ENCODE results near the gene C4orf17.
"Not testable (repeated sequence)": the region's sequence is repeated elsewhere in the genome, so short reads cannot be mapped to it uniquely, and the experiment has no call there.

C4orf17 gene

GRCh38 chr4:99510721-99511120 is at the start of gene C4orf17:
TSS of gene C4orf17 (plus strand) at chr4:99511021. CDS start at chr4:99513082, 2,061 bp downstream.
- DNase-seq (ENCODE audit: extremely low spot score, insufficient read length, low read depth) (no peak), FAIRE-seq (no peak)

GRCh38 chr4:99461623-99462401 is 49.0 kb upstream of the C4orf17 start:
- FAIRE-seq: no peak
- no peak for DNase-seq (ENCODE audit: extremely low spot score, insufficient read length, low read depth)

DNA sequence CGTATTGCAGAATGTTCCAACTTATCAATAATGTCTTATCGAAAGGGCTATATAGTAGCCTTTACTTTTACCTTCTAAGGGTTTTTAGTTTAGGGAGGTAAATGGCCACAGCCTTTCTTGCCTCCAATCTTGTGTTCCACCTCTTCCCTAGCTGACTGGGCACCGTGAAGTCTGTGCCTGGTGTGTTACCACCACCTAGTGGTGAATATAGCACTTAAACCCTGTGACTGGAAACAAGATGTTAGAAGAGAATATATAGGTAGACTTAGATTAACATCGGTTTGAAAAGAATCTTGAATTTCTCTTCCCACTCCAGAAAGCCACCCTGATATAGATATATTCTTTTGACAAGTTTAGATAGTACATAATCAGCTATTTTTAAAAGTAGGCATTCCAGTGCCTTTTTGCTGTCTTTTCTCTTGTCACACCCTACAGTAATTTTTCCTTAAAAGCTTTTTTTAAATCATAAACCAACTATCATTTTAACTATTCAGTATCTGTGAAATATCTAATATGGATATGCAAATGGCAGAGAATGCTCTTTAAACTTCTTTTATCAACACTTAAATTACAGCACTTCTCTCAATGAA is 47.9 kb upstream of the C4orf17 start:
- FAIRE-seq: peak; percentile 91

GRCh38 chr4:99463566-99463965 is 47.3 kb upstream of the C4orf17 start:
- FAIRE-seq: peak; percentile 33
- DNase-seq (ENCODE audit: extremely low spot score, insufficient read length, low read depth): no peak

More for the DNA sequence above, 47.9 kb upstream of the C4orf17 start:
- peak; percentile 44 for DNase-seq (ENCODE audit: extremely low spot score, insufficient read length, low read depth)

- DNase-seq (ENCODE audit: extremely low spot score, insufficient read length, low read depth): no peak
Observed at GRCh38 chr4:99467887-99468286, 42.9 kb upstream of the C4orf17 start.

DNA sequence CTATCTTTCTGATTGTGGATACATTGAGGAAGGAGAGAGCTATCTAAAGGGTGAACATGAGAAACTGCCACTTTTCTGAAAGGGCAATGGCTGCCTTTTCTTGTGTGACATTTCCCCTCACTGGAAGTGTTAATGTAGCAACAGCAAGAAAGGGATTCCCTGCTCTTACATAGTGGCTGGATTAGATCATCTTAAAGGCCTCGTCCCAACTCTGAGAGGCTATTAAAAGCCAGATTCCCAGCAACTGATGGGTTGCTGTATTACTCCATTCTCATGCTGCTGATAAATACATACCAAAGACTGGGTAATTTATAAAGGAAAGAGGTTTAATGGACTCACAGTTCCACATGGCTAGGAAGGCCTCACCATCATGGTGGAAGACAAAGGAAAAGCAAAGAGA is 41.9 kb upstream of the C4orf17 start:
- DNase-seq (ENCODE audit: extremely low spot score, insufficient read length, low read depth): no peak
- no peak for FAIRE-seq

More at GRCh38 chr4:99467887-99468286, 42.9 kb upstream of the C4orf17 start:
- no peak for FAIRE-seq

DNA sequence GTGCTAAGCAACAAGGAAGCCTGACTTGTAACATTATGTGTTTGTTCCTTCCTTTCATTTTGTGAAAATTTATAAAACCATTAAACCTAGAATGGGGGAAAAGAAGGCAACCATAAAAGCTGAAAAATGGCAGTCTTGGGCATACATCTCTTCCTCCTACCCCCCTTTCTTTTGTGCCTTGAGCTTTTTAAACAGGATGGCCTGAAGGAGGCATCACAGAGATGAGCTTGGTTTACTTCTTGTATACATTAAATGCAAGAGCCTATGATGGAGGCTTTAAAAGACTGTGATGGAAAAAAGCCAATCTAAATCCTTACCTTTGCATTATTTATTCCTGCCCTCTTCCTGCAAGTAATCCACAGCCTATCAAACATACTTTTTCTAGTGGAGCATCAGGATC is 39.5 kb upstream of the C4orf17 start:
- no peak for FAIRE-seq

DNA sequence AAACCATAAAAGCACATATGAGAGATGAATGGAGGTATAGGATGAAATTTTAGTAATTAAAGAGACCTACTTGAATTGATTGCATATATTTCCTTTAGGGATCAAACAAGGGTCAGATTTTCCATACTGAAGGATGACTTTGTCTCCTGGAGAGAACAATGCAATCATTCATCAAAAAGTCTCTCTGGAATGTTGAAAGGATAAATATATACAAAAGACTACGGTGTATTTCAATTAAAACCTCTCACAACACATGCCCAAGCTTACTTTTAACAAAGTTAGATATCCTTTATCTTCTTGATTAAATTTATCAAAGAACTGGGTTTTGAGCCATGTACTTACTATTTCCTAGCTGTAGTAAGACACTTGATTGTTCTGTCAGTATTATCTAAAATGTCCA is 38.9 kb upstream of the C4orf17 start:
- no peak for FAIRE-seq
- no peak for DNase-seq (ENCODE audit: extremely low spot score, insufficient read length, low read depth)

More for the DNA sequence above, 39.5 kb upstream of the C4orf17 start:
- DNase-seq (ENCODE audit: extremely low spot score, insufficient read length, low read depth): no peak

- no peak for DNase-seq (ENCODE audit: extremely low spot score, insufficient read length, low read depth)
- no peak for FAIRE-seq
Observed at GRCh38 chr4:99473131-99473530, 37.7 kb upstream of the C4orf17 start.

DNA sequence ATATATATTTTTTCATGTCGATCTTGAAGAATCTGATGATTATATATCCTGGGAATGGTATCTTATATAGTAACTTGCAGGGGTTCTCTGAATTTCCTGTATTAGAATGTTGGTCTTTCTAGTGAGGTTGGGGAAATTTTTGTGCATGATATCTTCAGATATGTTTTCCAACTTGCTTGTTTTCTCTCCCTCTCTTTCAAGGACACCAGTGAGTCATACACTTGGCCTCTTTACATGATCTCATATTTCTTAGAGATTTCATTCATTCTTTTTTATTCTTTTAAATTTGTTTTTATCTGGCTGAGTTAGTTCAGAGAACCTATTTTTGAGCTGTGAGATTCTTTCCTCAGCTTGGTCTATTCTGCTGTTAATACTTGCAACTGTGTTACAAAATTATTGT is 27.2 kb upstream of the C4orf17 start:
- FAIRE-seq: no peak
- DNase-seq (ENCODE audit: extremely low spot score, insufficient read length, low read depth): no peak

DNA sequence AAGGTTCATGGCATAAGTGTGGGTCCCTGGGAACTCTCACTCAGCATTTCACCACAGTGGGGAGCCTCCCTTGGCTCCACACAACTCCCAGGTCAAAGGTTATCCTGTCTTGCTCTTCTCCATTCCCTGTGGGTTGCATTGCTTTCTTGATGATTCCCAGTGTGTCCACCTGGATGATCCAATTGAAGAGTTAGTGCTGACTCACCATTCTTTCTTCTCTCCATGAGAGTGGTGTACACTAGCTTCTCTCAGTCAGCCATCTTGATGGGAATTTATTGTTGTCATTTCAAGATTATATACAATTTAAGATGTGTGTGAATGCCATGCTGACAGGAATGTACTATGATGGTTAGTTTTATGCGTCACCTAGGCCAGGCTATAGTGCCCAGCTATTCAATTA is 25.6 kb upstream of the C4orf17 start:
- FAIRE-seq (no peak), DNase-seq (ENCODE audit: extremely low spot score, insufficient read length, low read depth) (no peak)

DNA sequence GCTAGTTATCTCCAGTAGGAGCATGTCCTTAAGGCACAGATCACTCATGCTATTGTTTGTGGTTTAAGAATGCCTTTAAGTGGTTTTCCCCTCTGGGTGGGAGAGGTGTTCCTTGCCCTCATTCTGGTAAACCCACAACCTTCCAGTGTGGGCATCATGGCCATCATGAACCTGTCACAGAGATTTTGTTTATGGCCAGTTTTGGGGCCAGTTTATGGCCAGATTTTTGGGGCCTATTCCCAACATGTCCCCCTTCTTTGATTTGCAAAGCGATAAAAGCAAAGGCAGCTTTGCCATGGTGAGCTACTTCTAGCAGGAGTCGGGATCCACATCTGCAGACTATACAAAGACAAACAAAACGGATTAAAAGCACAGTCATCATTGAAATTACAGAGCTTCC is 24.2 kb upstream of the C4orf17 start:
- not testable (repeated sequence) for DNase-seq (ENCODE audit: extremely low spot score, insufficient read length, low read depth); FAIRE-seq

DNA sequence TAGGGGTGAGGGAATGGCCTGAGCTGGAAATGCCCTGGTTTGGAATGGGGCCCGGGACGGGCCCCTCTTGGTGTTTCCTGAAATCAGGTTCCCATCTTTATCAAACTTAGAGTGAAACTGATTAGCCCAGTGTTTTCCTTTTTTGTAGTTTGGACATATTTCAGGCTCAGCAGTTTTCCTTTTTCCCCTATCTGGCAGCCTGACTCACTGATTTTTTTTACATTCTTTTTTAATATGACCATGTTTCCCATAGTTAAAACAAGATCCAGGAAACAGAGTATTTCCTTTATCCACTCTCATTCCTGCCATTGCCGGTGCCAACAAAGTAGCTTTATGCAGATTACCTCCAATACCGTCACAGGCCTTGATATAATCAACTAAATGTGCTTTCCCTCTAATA is 20.5 kb upstream of the C4orf17 start:
- no peak for DNase-seq (ENCODE audit: extremely low spot score, insufficient read length, low read depth)
- no peak for FAIRE-seq

GRCh38 chr4:99504804-99505502 is 5.9 kb upstream of the C4orf17 start:
- FAIRE-seq (no peak), DNase-seq (ENCODE audit: extremely low spot score, insufficient read length, low read depth) (no peak)

- FAIRE-seq (no peak), DNase-seq (ENCODE audit: extremely low spot score, insufficient read length, low read depth) (no peak)
Observed at GRCh38 chr4:99506781-99507180, 4.0 kb upstream of the C4orf17 start.

DNA sequence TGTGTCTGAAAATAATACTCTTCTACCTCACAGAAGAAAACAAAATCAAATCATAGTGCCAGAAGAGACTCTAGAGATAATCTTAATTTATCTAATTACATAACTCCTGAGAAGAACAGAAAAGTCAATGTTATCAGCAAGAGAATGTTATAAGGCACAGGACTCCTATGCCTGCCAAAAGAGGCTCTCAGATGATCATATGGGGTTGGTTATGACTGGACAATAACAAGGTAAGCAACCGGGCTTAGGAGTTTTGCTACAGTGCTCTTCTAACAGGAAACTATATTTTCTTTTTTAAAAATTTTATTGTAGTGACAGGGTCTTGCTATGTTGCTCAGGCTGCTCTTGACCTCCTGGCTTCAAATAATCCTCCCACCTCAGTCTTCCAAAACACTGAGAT is 3.5 kb upstream of the C4orf17 start:
- no peak for DNase-seq (ENCODE audit: extremely low spot score, insufficient read length, low read depth)
- no peak for FAIRE-seq

- no peak for DNase-seq (ENCODE audit: extremely low spot score, insufficient read length, low read depth)
- FAIRE-seq: no peak
Observed at GRCh38 chr4:99507762-99508161, 3.1 kb upstream of the C4orf17 start.

GRCh38 chr4:99518601-99519295 is 7.9 kb downstream of the C4orf17 start:
- DNase-seq (ENCODE audit: extremely low spot score, insufficient read length, low read depth) (no peak), FAIRE-seq (no peak)

- DNase-seq (ENCODE audit: extremely low spot score, insufficient read length, low read depth) (no peak), FAIRE-seq (no peak)
Observed at GRCh38 chr4:99529228-99529627, 18.4 kb downstream of the C4orf17 start.

DNA sequence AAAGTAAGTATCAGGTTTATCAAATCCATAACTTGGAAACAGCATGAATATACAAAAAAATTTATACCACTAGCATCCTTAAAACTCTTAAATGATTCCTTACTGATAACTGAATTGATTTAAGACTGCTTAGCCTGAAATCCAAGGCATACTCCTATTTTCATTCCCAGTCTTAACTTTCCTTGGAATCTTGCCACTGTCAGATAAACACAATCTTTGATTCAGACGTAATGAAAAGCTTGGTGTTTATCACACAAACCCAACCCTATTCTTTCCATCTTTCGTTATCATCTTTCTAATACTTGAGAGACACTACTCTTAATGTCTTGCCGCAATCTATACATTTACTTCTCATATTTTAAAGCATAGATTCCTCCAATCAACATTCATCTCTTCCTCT is 19.1 kb downstream of the C4orf17 start:
- DNase-seq (ENCODE audit: extremely low spot score, insufficient read length, low read depth) (no peak), FAIRE-seq (no peak)

All from GM18507 (cell line).